BJ (cell line): ENCODE results near the gene ARHGAP8. TPM values are rescaled to one million over a fixed set of nuclear protein-coding genes. Genes with fewer than 3 reads are reported as not detected.

Experiments
- CTCF ChIA-PET: fragments of 350-600 bp; formaldehyde crosslinking; extraction: SDS; loops from one replicate; lab custom pipeline; 2021; ENCODE audit warnings: antibody characterized with exemption, inconsistent platforms; lab: Yijun Ruan, JAX
- POLR2A ChIA-PET: fragments of 300-600 bp; sonication (Branson Sonifier 250); formaldehyde crosslinking; extraction: SDS; loops from one replicate; lab custom pipeline; 2021; ENCODE audit warnings: antibody characterized with exemption; lab: Charles Lee
- DNase-seq: peaks from one replicate; pipeline ENCODE4 v3.0.0-alpha.2; 2011; ENCODE audit warnings: low read depth
- H3K27me3 ChIP-seq: 2 replicates; pipeline ENCODE4 v1.6.0; 2011; ENCODE audit warnings: low read length; ENCODE audit not compliant: control insufficient read depth, insufficient read depth
- H3K36me3 ChIP-seq: 2 replicates; pipeline ENCODE4 v1.5.1; 2011; ENCODE audit warnings: low read length; ENCODE audit not compliant: control insufficient read depth, insufficient read depth
- H3K4me3 ChIP-seq: 2 replicates; pipeline ENCODE4 v1.5.1; 2011; ENCODE audit warnings: low read depth, mild to moderate bottlenecking, control low read depth, low read length
- CTCF ChIP-seq: IDR thresholded peaks from 2 replicates; pipeline ENCODE4 v1.5.1; 2011; ENCODE audit warnings: low read depth, mild to moderate bottlenecking, control low read depth, inconsistent platforms, low read length, moderate library complexity; ENCODE audit not compliant: insufficient read depth
- polyA plus RNA-seq: library from polyadenylated mRNA; depleted of rRNA; stranded (reverse); fragments of >200 nt; gene quantifications from 2 replicates; pipeline ENCODE4 v1.2.3, GENCODE V29; 2011

Gene ARHGAP8
- polyA plus RNA-seq, 1 experiment = 0.39 TPM

DNA sequence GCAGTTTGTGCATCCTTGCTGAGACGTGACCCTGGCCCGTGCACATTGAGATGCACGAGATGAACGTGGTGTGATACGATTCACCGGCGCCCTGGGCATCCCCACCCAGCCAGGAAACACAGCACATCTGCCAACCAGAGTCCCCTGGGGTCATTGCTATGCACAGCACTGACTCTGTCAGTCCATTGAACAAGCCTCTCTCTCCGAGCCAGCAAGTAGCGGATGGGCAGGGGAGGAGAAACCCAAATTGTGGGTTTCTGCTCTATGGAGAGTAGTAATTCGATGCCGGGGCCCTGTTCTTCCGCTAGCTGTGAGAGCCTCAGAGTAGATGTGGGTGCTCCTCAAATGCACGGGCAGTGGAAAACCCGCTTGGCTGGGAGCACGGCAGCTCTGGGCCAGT, 85.1 kb downstream of the ARHGAP8 start:
- ChIA-PET POLR2A (no interaction called here), CTCF (no interaction called here)
- no peak for DNase-seq
- Histone ChIP-seq H3K4me3 (no peak overlapping the region), H3K27me3 (peaks cover 4% of the 10 kb centered on the region), H3K36me3 (no peaks in the 10 kb centered on the region)
- TF ChIP-seq CTCF = no peak

DNA sequence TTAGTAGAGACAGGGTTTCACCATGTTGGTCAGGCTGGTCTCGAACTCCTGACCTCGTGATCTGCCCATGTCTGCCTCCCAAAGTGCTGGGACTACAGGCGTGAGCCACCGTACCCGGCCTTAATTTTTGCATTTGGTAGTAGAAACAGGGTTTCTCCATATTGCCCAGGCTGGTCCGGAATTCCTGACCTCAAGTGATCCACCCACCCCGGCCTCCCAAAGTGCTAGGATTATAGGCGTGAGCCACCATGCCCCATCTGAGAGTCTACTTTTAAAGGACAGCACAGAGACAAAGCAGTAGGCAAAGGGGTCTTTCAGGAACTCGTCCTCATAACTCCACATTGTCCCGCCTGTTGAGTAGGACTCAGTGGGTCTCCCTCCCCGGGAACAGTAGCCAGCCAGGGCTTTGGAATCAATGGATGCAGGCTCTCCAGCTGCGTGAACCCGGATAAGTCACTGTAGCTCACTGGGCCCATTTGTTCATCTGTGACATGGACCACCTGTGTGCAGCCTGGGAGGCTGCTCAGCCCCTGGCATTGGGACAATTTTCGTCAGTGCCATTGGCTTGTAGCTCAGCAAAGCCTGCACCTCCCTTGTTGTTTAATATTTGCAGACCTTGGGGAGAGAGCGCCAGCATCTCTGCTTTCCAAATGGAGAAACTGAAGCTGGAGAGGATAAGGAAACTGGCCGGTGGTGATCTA, 86.1 kb downstream of the ARHGAP8 start:
- no peak for DNase-seq
- ChIA-PET CTCF (interaction anchor here (0.5 kb wide), 1 partner anchor 10 kb away, joined by 3 read pairs; no protein-coding TSS in a partner anchor), POLR2A (no interaction called here)

DNA sequence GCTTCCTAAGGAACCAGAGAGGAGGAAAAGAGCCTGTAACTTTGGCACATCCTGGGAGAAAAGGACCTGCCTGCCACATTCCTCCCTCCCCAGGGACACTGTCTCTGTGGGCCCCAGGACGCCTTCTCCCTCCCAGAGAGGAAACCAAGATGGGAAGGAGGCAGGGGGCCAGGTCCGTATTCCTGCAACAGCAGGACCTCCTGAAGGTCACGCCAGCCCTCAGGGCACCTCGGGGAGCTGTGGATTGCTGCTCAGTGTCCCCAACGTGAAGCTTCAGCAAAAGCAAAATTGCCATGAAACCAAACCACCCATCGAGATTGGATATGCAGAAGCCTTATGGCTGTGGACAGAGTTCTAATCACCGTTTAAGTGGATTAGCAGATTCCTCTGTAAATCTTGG, 86.7 kb downstream of the ARHGAP8 start:
- ChIA-PET CTCF (no interaction called here), POLR2A (no interaction called here)

More for the DNA sequence above, 86.1 kb downstream of the ARHGAP8 start:
- no peaks in the 10 kb centered on the region for H3K36me3 ChIP-seq
- H3K27me3 ChIP-seq = peaks cover 4% of the 10 kb centered on the region
- no peak overlapping the region for H3K4me3 ChIP-seq
- no peak for TF ChIP-seq CTCF

GRCh38 chr22:44839721-44840120, 87.3 kb downstream of the ARHGAP8 start:
- Histone ChIP-seq H3K36me3 (no peaks in the 10 kb centered on the region), H3K27me3 (peaks cover 4% of the 10 kb centered on the region), H3K4me3 (no peak overlapping the region)
- TF ChIP-seq CTCF = no peak
- DNase-seq = no peak
- CTCF ChIA-PET = interaction anchor here (1.5 kb wide), 1 partner anchor 19 kb away, joined by 6 read pairs; no protein-coding TSS in a partner anchor
- POLR2A ChIA-PET = no interaction called here

More for the DNA sequence above, 86.7 kb downstream of the ARHGAP8 start:
- H3K4me3 ChIP-seq = no peak overlapping the region
- H3K36me3 ChIP-seq = no peaks in the 10 kb centered on the region
- no peak for TF ChIP-seq CTCF
- H3K27me3 ChIP-seq = peaks cover 4% of the 10 kb centered on the region
- DNase-seq = no peak

GRCh38 chr22:44840611-44841322, 88.4 kb downstream of the ARHGAP8 start:
- Histone ChIP-seq H3K36me3 (no peaks in the 10 kb centered on the region), H3K27me3 (peaks cover 4% of the 10 kb centered on the region), H3K4me3 (no peak overlapping the region)
- POLR2A ChIA-PET = no interaction called here
- no peak for DNase-seq
- TF ChIP-seq CTCF = no peak
- CTCF ChIA-PET = interaction anchor here (1.5 kb wide), 1 partner anchor 20 kb away, joined by 6 read pairs; no protein-coding TSS in a partner anchor
